ENCODE measurements around the gene OGFR.
A peak's percentile ranks its signal among the peaks of the same experiment; 100 is the strongest.

- TF ChIP-seq EZH2 (IDR thresholded peaks at IDR 0.05; ENCODE audit: low read length) (no peak), CTCF (optimal IDR thresholded peaks at IDR 0.05 in 1 of 3, IDR thresholded peaks at IDR 0.05 in 1 of 3, conservative IDR thresholded peaks at IDR 0.05 in 1 of 3; ENCODE audit: extremely low read depth in 1 of 3, insufficient read depth in 2 of 3, low read length in 3 of 3) (peak; percentile 24 to 88 (median 55))
Observed at GRCh38 chr20:62822788-62823651, 18.4 kb downstream of the OGFR start.

All from keratinocyte (primary cell).